CD4-positive, alpha-beta T cell treated with Interleukin-10 for 1 hour (primary cell): ENCODE results near the gene CCSER1.
A peak's percentile ranks its signal among the peaks of the same experiment; 100 is the strongest.
"Not testable (repeated sequence)": the region's sequence is repeated elsewhere in the genome, so short reads cannot be mapped to it uniquely, and the experiment has no call there.

Experiments used
- DNase-seq: peaks from one replicate; pipeline ENCODE4 v3.0.0-alpha.2; 2020

CCSER1 gene

GRCh38 chr4:90317785-90318184 lies 190.6 kb downstream of the CCSER1 start:
- DNase-seq, result no peak

DNA sequence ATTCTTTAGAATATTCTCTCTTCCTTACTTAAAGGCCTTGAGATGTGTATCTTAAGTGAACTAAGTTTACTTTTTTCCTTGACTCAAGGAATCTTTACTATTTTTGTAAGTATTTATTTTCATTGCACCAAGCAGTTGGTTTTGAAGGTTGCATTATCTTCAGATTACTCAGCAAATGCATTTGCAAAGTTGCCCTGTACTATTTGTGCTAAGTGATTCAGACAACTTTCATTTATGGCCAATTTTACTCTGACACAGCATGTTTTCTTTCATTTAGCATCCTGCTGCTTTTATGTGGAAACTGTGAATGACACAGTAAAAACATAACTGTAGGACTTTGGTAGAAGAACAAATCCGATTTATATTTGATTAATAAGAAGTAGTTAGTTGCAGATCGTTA lies 191.0 kb downstream of the CCSER1 start:
- no peak for DNase-seq

DNA sequence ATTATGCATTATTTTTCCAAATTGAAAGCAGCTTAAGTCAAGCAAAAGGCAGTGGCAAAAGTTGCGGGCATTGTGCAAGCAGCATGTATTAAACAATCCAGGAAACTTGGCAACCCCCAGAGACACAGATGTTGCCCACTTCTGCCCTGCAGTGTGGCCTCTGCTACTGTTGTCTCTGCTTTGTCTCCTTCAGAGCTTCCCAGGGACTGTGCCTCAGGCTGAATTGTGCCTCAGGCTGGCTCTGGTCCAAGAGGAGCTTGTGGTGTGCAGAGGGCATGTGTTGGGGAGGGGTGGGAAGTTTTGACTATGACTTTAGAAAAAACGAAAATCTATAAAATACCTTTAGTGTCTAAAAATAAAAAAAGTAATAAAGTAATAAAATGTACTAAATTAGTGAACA lies 201.4 kb downstream of the CCSER1 start:
- DNase-seq, result no peak

- no peak for DNase-seq
Observed at GRCh38 chr4:90330546-90330945, 203.4 kb downstream of the CCSER1 start.

- DNase-seq, result no peak
Observed at GRCh38 chr4:90345549-90346215, 218.5 kb downstream of the CCSER1 start.

DNA sequence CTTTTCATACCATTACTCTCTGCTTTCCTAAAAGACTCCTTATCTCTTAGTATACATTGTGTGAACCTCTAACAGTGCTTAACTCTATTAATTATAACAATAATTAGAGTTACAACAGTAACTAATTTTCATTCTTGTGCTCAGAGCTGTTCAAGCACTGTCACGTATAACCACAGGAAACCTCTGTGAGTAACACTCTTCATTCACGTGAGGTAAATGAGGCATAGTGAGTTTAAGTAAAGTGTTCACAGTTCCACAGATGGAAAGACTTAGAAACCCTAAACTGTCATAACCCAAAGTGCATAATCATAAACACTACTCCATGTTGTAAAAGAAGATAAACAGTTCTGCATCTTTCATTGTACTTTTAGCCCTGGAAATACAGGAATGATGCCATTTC lies 222.4 kb downstream of the CCSER1 start:
- DNase-seq, result no peak

DNA sequence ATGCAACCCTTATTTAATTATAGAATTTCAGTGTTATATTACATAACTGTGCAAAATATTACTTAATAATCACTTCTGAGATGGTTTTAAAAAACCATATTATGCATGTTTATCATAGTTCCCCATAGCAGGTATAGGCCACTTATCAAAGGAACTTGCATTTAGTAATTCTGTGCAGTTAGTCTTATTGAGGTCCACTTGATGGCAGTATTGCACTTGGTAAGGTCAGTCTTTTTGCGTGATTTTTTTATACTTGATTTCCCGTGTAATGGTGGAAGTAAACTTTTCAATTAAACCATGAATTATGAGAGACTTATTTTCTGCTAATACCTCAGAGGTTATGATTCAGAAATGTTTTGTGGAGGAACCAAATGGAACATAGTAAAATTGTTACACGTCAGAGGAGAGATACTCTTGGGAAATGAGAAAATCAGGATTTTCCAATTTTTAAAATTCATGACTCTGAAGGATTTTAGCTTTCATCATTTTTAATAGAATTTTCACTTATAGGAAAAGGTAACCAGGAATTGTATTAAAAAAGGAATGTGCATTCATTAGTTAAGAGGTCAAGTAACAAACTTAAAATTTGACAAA lies 230.0 kb downstream of the CCSER1 start:
- no peak for DNase-seq

- DNase-seq, result no peak
Observed at GRCh38 chr4:90375081-90375480, 247.9 kb downstream of the CCSER1 start.

- no peak for DNase-seq
Observed at GRCh38 chr4:90393215-90393614, 266.0 kb downstream of the CCSER1 start.

DNA sequence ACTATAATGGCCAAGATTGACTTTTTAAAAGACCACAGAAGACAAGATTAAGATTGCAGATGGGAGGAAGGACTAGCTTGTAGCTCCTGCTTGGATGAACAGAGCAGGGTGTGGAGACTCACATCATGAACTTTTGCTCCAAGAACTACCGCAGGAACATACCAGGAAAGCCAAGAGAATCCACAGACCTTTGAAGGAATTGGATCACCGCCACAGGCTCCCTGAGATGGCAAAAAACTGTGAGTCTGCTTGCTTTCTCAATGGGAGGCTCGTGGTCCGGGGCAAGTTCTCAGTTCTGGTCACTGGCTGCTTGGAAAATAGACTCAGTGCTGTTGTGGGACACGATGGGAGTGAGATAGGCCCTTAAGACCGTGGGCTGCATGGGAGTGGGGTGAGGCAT lies 276.6 kb downstream of the CCSER1 start:
- DNase-seq, result no peak

DNA sequence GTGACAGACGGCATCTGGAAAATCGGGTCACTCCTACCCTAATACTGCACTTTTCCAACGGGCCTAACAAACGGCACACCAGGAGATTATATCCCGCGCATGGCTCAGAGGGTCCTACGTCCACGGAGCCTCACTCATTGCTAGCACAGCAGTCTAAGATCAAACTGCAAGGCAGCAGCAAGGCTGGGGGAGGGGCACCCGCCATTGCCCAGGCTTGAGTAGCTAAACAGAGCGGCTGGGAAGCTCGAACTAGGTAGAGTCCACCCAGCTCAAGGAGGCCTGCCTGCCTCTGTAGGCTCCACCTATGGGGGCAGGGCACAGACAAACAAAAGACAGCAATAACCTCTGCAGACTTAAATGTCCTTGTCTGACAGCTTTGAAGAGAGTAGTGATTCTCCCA lies 280.7 kb downstream of the CCSER1 start:
- DNase-seq, result not testable (repeated sequence)

DNA sequence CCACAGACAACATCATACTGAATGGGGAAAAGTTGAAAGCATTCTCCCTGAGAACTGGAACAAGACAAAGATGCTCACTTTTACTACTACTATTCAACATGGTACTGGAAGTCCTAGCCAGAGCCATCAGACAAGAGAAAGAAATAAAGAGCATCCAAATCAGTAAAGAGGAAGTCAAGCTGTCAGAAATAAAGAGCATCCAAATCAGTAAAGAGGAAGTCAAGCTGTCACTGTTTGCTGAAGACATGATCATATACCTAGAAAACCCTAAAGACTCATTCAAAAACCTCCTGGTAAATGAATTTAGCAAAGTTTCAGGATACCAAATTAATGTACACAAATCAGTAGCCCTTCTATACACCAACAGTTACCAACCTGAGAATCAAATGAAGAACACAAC lies 285.6 kb downstream of the CCSER1 start:
- not testable (repeated sequence) for DNase-seq

GRCh38 chr4:90415116-90415515 lies 287.9 kb downstream of the CCSER1 start:
- no peak for DNase-seq

DNA sequence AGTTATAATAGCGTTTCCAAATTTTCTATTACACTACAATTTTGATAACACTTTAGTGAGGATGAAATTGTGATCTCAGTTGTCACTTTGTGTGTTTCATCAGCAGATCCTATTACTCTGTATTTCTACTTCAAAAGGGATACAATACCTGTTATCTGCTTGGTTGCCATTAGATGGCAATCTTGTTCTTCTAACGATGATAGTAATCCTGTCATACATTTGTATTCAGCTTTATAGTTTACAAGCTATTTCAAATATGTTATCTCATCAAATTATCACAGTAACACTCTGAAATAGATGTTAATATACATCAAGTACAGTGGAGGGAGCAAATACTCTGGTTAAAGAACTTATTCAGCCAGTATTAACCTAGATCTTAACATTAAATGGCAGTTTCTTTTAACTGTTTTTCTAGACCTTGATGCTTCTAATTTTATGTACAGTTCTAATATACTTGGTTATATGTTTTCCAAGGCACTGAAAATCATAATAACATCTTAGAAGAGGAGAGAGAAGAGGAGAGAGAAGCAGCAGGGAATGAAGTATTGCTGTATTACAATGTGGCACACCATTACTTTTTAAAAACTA lies 292.0 kb downstream of the CCSER1 start:
- DNase-seq, result peak; percentile 2

GRCh38 chr4:90421161-90421560 lies 294.0 kb downstream of the CCSER1 start:
- DNase-seq, result no peak

DNA sequence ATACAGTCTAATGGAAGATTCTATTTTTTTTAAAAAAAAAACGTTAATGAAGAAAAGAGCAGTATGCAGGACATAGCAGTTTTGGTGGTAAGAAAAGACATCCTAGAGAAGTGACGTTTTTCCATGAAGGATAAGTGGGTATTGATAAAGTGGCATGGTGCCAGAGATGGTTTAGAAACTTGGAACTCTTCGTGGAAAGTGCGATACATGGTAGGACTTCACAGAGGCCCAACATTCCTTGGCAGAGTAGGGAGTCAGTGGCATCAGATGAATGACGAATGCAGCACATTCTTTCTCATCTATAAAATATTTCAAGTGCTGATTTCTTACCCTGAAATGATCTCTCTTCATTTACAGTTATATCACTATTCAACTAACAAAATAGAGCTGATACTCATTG lies 298.7 kb downstream of the CCSER1 start:
- no peak for DNase-seq

- DNase-seq, result no peak
Observed at GRCh38 chr4:90438522-90438921, 311.3 kb downstream of the CCSER1 start.

GRCh38 chr4:90441770-90442169 lies 314.6 kb downstream of the CCSER1 start:
- DNase-seq, result no peak

- no peak for DNase-seq
Observed at GRCh38 chr4:90442619-90443018, 315.4 kb downstream of the CCSER1 start.

- DNase-seq, result no peak
Observed at GRCh38 chr4:90443231-90443630, 316.0 kb downstream of the CCSER1 start.

DNA sequence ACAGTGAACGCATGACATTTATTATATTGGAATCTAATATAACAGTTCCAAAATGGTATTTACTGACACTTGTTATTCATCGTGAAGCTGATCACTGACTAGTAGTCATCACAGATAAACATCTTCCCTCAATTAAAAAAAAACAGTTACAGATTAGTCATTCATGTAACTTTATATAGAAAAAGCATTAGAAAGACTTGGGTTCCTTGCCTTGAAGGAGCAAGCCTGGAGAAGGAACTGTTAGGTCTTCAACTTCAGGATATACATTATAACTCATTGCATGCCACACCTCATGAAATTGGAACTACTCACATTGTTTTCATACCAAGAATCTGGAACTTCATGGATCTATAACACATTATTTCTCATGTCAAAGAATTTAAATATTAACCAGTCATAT lies 317.7 kb downstream of the CCSER1 start:
- no peak for DNase-seq

- DNase-seq, result no peak
Observed at GRCh38 chr4:90445380-90445779, 318.2 kb downstream of the CCSER1 start.

GRCh38 chr4:90449626-90450025 lies 322.4 kb downstream of the CCSER1 start:
- DNase-seq, result no peak

DNA sequence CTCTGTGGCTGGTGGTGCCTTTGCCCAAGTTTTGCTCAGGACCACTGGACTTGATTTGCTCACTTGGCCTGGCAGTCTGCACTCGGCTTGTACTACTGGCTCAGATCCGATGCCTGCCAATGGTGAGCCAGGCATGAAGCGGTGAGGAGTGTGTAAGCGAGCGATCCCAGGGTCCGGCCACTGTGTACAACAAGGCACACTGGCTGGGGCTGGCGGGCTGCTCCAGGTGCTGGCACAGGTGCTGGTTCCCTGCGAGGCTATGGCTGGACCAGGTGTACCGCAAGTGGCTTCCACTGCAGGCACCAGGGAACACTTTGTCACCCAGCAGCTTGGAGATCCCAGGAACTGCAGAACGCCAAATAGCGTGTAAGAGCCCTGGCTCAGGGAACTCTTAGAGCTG lies 329.7 kb downstream of the CCSER1 start:
- no peak for DNase-seq

GRCh38 chr4:90457817-90458216 lies 330.6 kb downstream of the CCSER1 start:
- DNase-seq, result no peak
